Ovary (tissue), 9 donors: ENCODE measurements around the gene ZNF584. TPM values are rescaled to one million over a fixed set of nuclear protein-coding genes. Genes with fewer than 3 reads are reported as not detected.

ENCODE experiments used
- DNase-seq, 5 donors: peaks; one replicate each; pipeline ENCODE4 v3.0.0-alpha.2; 2019 to 2020
- H3K27ac ChIP-seq, 2 donors: fragments of 200-600 bp; one replicate each; pipeline versions ENCODE4 v1.5.1 to v1.8.0; 2019 to 2022
- H3K27me3 ChIP-seq: fragments of 200-600 bp; one replicate; pipeline ENCODE4 v1.8.0; 2022
- H3K36me3 ChIP-seq: fragments of 200-600 bp; sonication (generic); one replicate; pipeline ENCODE4 v1.5.1; 2019
- H3K4me1 ChIP-seq: one replicate; pipeline ENCODE4 v1.8.1; 2013; ENCODE audit warnings: mild to moderate bottlenecking, moderate library complexity; ENCODE audit not compliant: insufficient read depth
- H3K4me3 ChIP-seq: fragments of 200-600 bp; sonication (generic); one replicate; pipeline ENCODE4 v1.5.1; 2017
- H3K9me3 ChIP-seq, 2 donors: fragments of 200-600 bp in 1 of 2; sonication (generic) in 1 of 2; one replicate each; pipeline versions ENCODE4 v1.5.1 to v1.8.1; 2013 to 2019; ENCODE audit warnings: mild to moderate bottlenecking in 1 of 2, moderate library complexity in 1 of 2
- CTCF ChIP-seq, 3 donors: fragments of 450-650 bp in 2 of 3; fragments of 200-600 bp in 1 of 3; IDR thresholded peaks; one replicate each; pipeline versions ENCODE4 v1.5.1 to v1.8.0; 2016 to 2022; ENCODE audit warnings: antibody characterized with exemption in 3 of 3, mild to moderate bottlenecking in 1 of 3
- EP300 ChIP-seq: sonication (generic); formaldehyde crosslinking; IDR thresholded peaks from one replicate; pipeline ENCODE4 v1.6.1; 2017; ENCODE audit warnings: antibody characterized with exemption
- POLR2A ChIP-seq: fragments of 450-650 bp; IDR thresholded peaks from one replicate; pipeline ENCODE4 v1.6.1; 2017; ENCODE audit warnings: antibody characterized with exemption, mild to moderate bottlenecking, moderate library complexity
- WGBS, 3 donors: extraction: QIAGEN DNeasy Blood & Tissue Kit in 1 of 3; methylation state at CpG; one replicate each; pipeline versions ENCODE4 v1.1.5 to v1.1.7; 2013 to 2017; 5-methylcytosine and 5-hydroxymethylcytosine counted together
- intact Hi-C, 4 donors: fragments of 100-400 bp; cut with DNase I; formaldehyde crosslinking; loops; one replicate each; pipeline versions ENCODE4 v1.11.0 to v1.15.1; 2022 to 2023
- polyA plus RNA-seq, 2 donors: library from polyadenylated mRNA; stranded (reverse); fragments of 200-250 nt in 1 of 2; fragments of 350-450 nt in 1 of 2; fragmentation: Illumina TruSeq in 1 of 2; extraction: RNeasy Lipid Tissue Mini Kit (QIAGEN cat#74804) in 1 of 2; gene quantifications; one replicate each; pipeline ENCODE4 v1.2.3, GENCODE V29; 2013 to 2014
- total RNA-seq, 7 donors: library from RNA; depleted of rRNA in 2 of 7; stranded (reverse); fragments of >200 nt in 2 of 7; fragmentation: NEBNext Ultra II Directional in 3 of 7; extraction: Animal tissue kit (Norgen Biotek cat#: 25700) in 3 of 7; gene quantifications; one replicate each; pipeline versions ENCODE4 v1.1.0 to v1.2.4, GENCODE V29; 2016 to 2023
- donor health status: DM: no; HTN: no; CAD: no; lungs with moderate emphysema.
- donor health status: DM: no; HTN: no; CAD: no.
- donor health status: Bipolar disorder and iron deficiency.
- donor health status: DM: yes; HTN: yes; CAD: no.
- donor health status: DM: no; HTN: no; CAD: no.
- donor health status: DM: yes; HTN: yes; CAD: no.

The ZNF584 gene
- total and polyA plus RNA-seq, 9 donors: 11.0 to 24.3 (median 21.4) TPM

GRCh38 chr19:58380037-58380661, 28.3 kb upstream of the ZNF584 start:
- TF ChIP-seq POLR2A: no peak
- no peak for TF ChIP-seq EP300
- no peak for TF ChIP-seq CTCF (IDR thresholded peaks at IDR 0.05)
- intact Hi-C loops: no loop called here
- no peak for DNase-seq
- Histone ChIP-seq H3K4me3 (peak overlapping the region; percentile 71), H3K9me3 (no peaks in the 10 kb centered on the region), H3K27ac (peak overlapping the region in 1 of 2 donors; percentile 95), H3K4me1 (peaks cover 8% of the 10 kb centered on the region), H3K27me3 (no peaks in the 10 kb centered on the region), H3K36me3 (no peaks in the 10 kb centered on the region)
- WGBS, 3 donors: 3 to 5% (median 4%) methylated on average over 24 of the region's 24 CpGs

GRCh38 chr19:58380662-58381459, 27.6 kb upstream of the ZNF584 start, which contains the start of gene ZNF837:
Gene ZNF837 (minus strand): TSS chr19:58381030. CDS start chr19:58369332, 11,698 bp downstream.
- Histone ChIP-seq H3K4me3 (peak within 1 kb of the TSS; percentile 71), H3K27me3 (no peaks in the 10 kb centered on the region), H3K27ac (peak within 1 kb of the TSS; percentile 28 to 95), H3K36me3 (no peaks in the 10 kb centered on the region), H3K4me1 (peaks cover 15% of the 10 kb centered on the region), H3K9me3 (no peaks in the 10 kb centered on the region)
- peak; percentile 80 for TF ChIP-seq POLR2A
- peak in 2 of 3 donors; percentile 39 to 52 for TF ChIP-seq CTCF (IDR thresholded peaks at IDR 0.05)
- TF ChIP-seq EP300: peak; percentile 22
- DNase-seq: peak; percentile 97 to 99 (median 98)
- intact Hi-C loops: no loop called here
- 0 to 1% (median 0%) methylated on average over 62 to 83 of the region's 83 CpGs for WGBS, 3 donors

GRCh38 chr19:58381460-58382212, 26.8 kb upstream of the ZNF584 start:
- no peaks in the 10 kb centered on the region for H3K9me3 ChIP-seq
- H3K4me1 ChIP-seq: peaks cover 19% of the 10 kb centered on the region
- H3K36me3 ChIP-seq: no peaks in the 10 kb centered on the region
- peak overlapping the region; percentile 17 to 28 for H3K27ac ChIP-seq
- H3K4me3 ChIP-seq: peak overlapping the region; percentile 71
- no peaks in the 10 kb centered on the region for H3K27me3 ChIP-seq
- 26 to 28% (median 28%) methylated on average over 26 of the region's 26 CpGs for WGBS, 3 donors
- intact Hi-C loops: no loop called here
- TF ChIP-seq CTCF (IDR thresholded peaks at IDR 0.05) (no peak), EP300 (no peak), POLR2A (peak; percentile 26)
- peak in 2 of 5 donors; percentile 50 to 53 for DNase-seq

- H3K9me3 ChIP-seq: no peaks in the 10 kb centered on the region
- DNase-seq: peak in 1 of 5 donors; percentile 37
- peaks cover 26% of the 10 kb centered on the region for H3K4me1 ChIP-seq
- no peaks in the 10 kb centered on the region for H3K36me3 ChIP-seq
- 75 to 93% (median 86%) methylated on average over 6 of the region's 6 CpGs for WGBS, 3 donors
- intact Hi-C loops: no loop called here
- H3K27me3 ChIP-seq: no peaks in the 10 kb centered on the region
- no peak for TF ChIP-seq CTCF (IDR thresholded peaks at IDR 0.05)
- TF ChIP-seq POLR2A: no peak
- no peak for TF ChIP-seq EP300
- no peak overlapping the region for H3K4me3 ChIP-seq
- no peak overlapping the region for H3K27ac ChIP-seq
These were observed 25.3 kb upstream of the ZNF584 start for GRCh38 chr19:58382997-58383603.
